ENCODE measurements around the gene ZNF507. TPM values are rescaled to one million over a fixed set of nuclear protein-coding genes. Genes with fewer than 3 reads are reported as not detected.

Gene ZNF507
- polyA plus RNA-seq, 1 donor (not counting 4 experiments of a cell fraction or from before 2014, with no cell fraction given), result 10.2 TPM

- no peak overlapping the region for H3K4me3 ChIP-seq (ENCODE audit: control insufficient read depth in 2 of 3, extremely low read depth in 1 of 3, insufficient read depth in 2 of 3, low read depth in 1 of 3, low read length in 3 of 3)
- no peak for TF ChIP-seq CTCF (optimal IDR thresholded peaks at IDR 0.05 in 1 of 3, IDR thresholded peaks at IDR 0.05 in 1 of 3, conservative IDR thresholded peaks at IDR 0.05 in 1 of 3; ENCODE audit: extremely low read depth in 1 of 3, insufficient read depth in 2 of 3, low read length in 3 of 3)
- TF ChIP-seq EZH2 (IDR thresholded peaks at IDR 0.05; ENCODE audit: low read length), result no peak
- dilution Hi-C loops (cut with MboI; ENCODE audit: extremely low pct_ligation_motif_present, low sequenced_read_pairs), result no loop called here
- H3K27me3 ChIP-seq (ENCODE audit: control insufficient read depth, extremely low read depth, insufficient read depth, low read length), result no peaks in the 10 kb centered on the region
- peaks cover 7% of the 10 kb centered on the region for H3K79me2 ChIP-seq (ENCODE audit: control insufficient read depth, insufficient read depth, low read length)
- no peaks in the 10 kb centered on the region for H3K9me3 ChIP-seq (ENCODE audit: control insufficient read depth, low read depth, low read length)
- H3K27ac ChIP-seq (ENCODE audit: control insufficient read depth, insufficient read depth, low read length), result no peak overlapping the region
- no peak overlapping the region for H3K9ac ChIP-seq (ENCODE audit: control insufficient read depth, extremely low read depth, insufficient read depth, low read length)
- H2AFZ ChIP-seq (ENCODE audit: control insufficient read depth, low read length), result no peak overlapping the region
- no peak overlapping the region for H3K4me2 ChIP-seq (ENCODE audit: control insufficient read depth, extremely low read depth, insufficient read depth, low read depth, low read length)
- FAIRE-seq (no peak), DNase-seq (ENCODE audit: low read depth, low spot score) (no peak)
- H3K9me1 ChIP-seq (ENCODE audit: control insufficient read depth, extremely low read depth, insufficient read depth, low read length), result no peaks in the 10 kb centered on the region
- peaks cover 5% of the 10 kb centered on the region for H3K4me1 ChIP-seq (ENCODE audit: control insufficient read depth, extremely low read depth, insufficient read depth, low read length)
- peaks cover 3 to 4% of the 10 kb centered on the region in 2 experiments for H3K36me3 ChIP-seq (ENCODE audit: control insufficient read depth in 2 of 2, extremely low read depth in 1 of 2, insufficient read depth in 2 of 2, low read length in 2 of 2)
- no peaks in the 10 kb centered on the region for H4K20me1 ChIP-seq (ENCODE audit: control insufficient read depth, extremely low read depth, insufficient read depth, low read length)
Measured at GRCh38 chr19:32367948-32368536, 22.6 kb downstream of the ZNF507 start.

- dilution Hi-C loops (cut with MboI; ENCODE audit: extremely low pct_ligation_motif_present, low sequenced_read_pairs), result no loop called here
Measured at GRCh38 chr19:32368787-32369186, 23.4 kb downstream of the ZNF507 start.

More at GRCh38 chr19:32368787-32369186, 23.4 kb downstream of the ZNF507 start:
- DNase-seq (ENCODE audit: low read depth, low spot score) (no peak), FAIRE-seq (no peak)
- H3K4me1 ChIP-seq (ENCODE audit: control insufficient read depth, extremely low read depth, insufficient read depth, low read length), result peaks cover 11% of the 10 kb centered on the region
- peaks cover 3 to 4% of the 10 kb centered on the region in 2 experiments for H3K36me3 ChIP-seq (ENCODE audit: control insufficient read depth in 2 of 2, extremely low read depth in 1 of 2, insufficient read depth in 2 of 2, low read length in 2 of 2)
- no peaks in the 10 kb centered on the region for H4K20me1 ChIP-seq (ENCODE audit: control insufficient read depth, extremely low read depth, insufficient read depth, low read length)
- TF ChIP-seq CTCF (optimal IDR thresholded peaks at IDR 0.05 in 1 of 3, IDR thresholded peaks at IDR 0.05 in 1 of 3, conservative IDR thresholded peaks at IDR 0.05 in 1 of 3; ENCODE audit: extremely low read depth in 1 of 3, insufficient read depth in 2 of 3, low read length in 3 of 3) (no peak), EZH2 (IDR thresholded peaks at IDR 0.05; ENCODE audit: low read length) (no peak)
- H3K9me1 ChIP-seq (ENCODE audit: control insufficient read depth, extremely low read depth, insufficient read depth, low read length), result no peaks in the 10 kb centered on the region
- H3K79me2 ChIP-seq (ENCODE audit: control insufficient read depth, insufficient read depth, low read length), result peaks cover 7% of the 10 kb centered on the region
- no peaks in the 10 kb centered on the region for H3K27me3 ChIP-seq (ENCODE audit: control insufficient read depth, extremely low read depth, insufficient read depth, low read length)
- H3K27ac ChIP-seq (ENCODE audit: control insufficient read depth, insufficient read depth, low read length), result no peak overlapping the region
- no peaks in the 10 kb centered on the region for H3K9me3 ChIP-seq (ENCODE audit: control insufficient read depth, low read depth, low read length)
- no peak overlapping the region for H3K4me2 ChIP-seq (ENCODE audit: control insufficient read depth, extremely low read depth, insufficient read depth, low read depth, low read length)
- H3K4me3 ChIP-seq (ENCODE audit: control insufficient read depth in 2 of 3, extremely low read depth in 1 of 3, insufficient read depth in 2 of 3, low read depth in 1 of 3, low read length in 3 of 3), result no peak overlapping the region
- no peak overlapping the region for H2AFZ ChIP-seq (ENCODE audit: control insufficient read depth, low read length)
- no peak overlapping the region for H3K9ac ChIP-seq (ENCODE audit: control insufficient read depth, extremely low read depth, insufficient read depth, low read length)

All from keratinocyte (primary cell).